VCaP (cell line): ENCODE data around the gene KRTAP4-16.
"Not testable (repeated sequence)": the region's sequence is repeated elsewhere in the genome, so short reads cannot be mapped to it uniquely, and the experiment has no call there.

Experiments used
- H3K27ac ChIP-seq: fragments of 450-650 bp; 2 replicates; pipeline ENCODE4 v1.5.1; 2017
- TF ChIP-seq, protein P1 (sequence below): fragments of 450-650 bp; conservative IDR thresholded peaks from 2 replicates; pipeline ENCODE4 v1.5.1; 2017; ENCODE audit warnings: mild to moderate bottlenecking, moderate library complexity

KRTAP4-16 gene

DNA sequence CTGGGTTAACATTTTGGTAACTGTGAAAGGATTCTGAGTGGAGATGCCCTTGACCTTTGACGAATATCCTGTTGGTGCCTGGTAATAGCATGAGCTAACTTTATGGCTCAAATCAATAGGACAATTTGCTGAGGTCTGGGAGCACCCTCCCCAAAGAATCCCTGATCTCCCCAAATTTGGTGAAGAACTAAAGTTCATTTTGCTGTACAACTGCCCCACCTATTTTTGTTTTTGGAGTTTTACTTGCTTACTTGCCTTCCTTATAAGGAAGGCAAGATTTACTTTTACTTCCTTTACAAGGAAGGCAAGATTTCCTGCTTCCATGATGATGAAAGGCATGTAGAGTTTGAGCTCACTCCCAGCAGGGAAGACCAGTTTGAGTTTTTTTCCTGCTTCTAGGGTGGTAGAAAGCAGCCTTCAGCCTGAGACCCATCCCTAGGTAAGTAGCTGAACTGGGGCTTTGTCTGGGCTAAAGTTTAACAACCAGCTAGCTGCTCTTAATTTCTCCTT, 6.0 kb upstream of the KRTAP4-16 start:
- TF ChIP-seq, protein P1, sequence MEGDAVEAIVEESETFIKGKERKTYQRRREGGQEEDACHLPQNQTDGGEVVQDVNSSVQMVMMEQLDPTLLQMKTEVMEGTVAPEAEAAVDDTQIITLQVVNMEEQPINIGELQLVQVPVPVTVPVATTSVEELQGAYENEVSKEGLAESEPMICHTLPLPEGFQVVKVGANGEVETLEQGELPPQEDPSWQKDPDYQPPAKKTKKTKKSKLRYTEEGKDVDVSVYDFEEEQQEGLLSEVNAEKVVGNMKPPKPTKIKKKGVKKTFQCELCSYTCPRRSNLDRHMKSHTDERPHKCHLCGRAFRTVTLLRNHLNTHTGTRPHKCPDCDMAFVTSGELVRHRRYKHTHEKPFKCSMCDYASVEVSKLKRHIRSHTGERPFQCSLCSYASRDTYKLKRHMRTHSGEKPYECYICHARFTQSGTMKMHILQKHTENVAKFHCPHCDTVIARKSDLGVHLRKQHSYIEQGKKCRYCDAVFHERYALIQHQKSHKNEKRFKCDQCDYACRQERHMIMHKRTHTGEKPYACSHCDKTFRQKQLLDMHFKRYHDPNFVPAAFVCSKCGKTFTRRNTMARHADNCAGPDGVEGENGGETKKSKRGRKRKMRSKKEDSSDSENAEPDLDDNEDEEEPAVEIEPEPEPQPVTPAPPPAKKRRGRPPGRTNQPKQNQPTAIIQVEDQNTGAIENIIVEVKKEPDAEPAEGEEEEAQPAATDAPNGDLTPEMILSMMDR, result no peak
- no peak overlapping the region for H3K27ac ChIP-seq

DNA sequence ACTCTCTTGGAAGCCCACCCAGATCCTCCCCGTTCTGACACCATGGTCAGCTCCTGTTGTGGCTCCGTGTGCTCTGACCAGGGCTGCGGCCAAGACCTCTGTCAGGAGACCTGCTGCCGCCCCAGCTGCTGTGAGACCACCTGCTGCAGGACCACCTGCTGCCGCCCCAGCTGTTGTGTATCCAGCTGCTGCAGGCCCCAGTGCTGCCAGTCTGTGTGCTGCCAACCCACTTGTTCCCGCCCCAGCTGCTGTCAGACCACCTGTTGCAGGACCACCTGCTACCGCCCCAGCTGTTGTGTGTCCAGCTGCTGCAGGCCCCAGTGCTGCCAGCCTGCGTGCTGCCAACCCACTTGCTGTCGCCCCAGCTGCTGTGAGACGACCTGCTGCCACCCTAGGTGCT, 3.3 kb upstream of the KRTAP4-16 start, which contains the start of gene KRTAP4-9:
KRTAP4-9 (plus strand) TSS at position 43 of the 400 bp plus-strand sequence; CDS start at position 43, 0 bp downstream.
- not testable (repeated sequence) for H3K27ac ChIP-seq

DNA sequence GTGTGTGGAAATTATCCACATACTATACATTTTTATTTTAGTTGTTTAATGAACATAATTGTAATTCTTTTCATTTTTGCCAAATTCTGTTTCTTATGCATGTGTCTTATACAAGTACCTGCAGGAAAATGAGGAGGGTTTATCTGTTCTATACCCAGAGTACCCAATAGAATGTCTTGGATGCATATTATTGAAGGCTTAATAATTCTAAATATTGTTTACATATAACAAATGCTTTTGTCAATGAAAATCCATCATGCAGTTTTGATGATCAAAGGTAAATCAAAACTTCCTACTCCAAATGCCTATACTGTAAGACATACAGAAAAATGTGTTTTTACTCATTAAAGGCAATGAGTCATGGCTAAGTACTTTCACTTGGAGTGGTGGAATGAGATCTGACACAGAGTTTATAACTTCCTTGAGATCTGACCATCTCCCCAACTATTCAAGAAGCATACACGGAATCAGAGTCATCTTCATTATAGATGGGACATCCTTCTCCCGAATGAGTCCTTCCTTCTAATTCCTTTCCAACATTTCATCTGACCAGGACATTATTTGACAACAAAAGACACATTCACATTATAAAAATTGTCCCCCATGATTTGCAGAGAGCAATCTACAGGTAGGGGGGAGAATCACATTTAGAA, 2.5 kb upstream of the KRTAP4-16 start:
- not testable (repeated sequence) for H3K27ac ChIP-seq

DNA sequence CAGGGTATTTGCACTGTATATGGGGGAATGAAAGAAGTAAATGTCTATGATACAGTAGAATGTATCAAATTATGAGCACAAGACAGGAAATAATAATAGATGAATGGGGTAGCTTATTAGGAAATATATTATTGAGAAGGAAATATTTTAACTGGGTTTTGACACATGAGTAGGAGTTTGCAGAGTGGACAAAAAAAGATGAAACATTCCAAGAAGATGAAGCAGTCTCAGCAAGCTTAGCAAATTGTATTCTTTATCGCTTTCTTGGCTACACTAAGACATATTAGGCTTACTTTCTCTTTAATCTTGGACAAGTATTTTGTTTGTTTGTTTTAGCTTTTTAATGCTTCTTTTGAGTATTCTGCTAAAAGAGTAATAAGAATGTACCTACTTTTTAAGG, 1.9 kb upstream of the KRTAP4-16 start:
- no peak overlapping the region for H3K27ac ChIP-seq
- TF ChIP-seq, protein P1, result no peak

DNA sequence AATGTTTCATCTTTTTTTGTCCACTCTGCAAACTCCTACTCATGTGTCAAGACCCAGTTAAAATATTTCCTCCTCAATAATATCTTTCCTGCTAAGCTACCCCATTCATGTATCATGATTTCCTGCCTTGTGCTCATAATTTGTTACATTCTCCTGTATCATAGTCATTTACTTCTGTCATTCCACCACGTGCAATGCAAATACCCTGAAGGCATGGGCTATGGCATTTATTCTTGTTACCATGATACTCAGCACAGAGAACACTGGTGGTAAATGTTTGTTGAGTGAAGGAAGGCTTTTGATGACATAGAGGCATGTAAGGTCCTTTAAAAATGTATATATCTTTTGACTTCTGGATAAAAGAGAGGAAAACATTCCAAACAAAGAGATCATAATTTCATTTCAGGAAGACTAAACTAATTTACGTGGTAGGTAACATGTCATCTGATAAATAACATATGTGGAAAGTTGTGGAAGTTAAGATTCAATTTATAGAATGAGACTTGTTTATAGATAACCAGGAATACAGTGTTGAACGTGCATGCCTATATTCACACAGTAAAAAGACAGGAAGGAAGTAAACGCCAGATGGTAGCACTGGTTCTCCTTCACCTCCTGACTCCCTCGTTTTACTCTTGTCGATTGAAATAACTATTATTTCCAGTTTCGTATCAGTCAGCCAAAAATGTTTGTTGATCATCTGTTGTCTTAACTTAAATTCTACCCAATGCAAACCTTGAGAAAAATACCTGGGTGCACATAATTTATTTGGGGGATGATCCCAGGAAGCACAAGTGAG, 2.1 kb downstream of the KRTAP4-16 start:
- not testable (repeated sequence) for H3K27ac ChIP-seq

DNA sequence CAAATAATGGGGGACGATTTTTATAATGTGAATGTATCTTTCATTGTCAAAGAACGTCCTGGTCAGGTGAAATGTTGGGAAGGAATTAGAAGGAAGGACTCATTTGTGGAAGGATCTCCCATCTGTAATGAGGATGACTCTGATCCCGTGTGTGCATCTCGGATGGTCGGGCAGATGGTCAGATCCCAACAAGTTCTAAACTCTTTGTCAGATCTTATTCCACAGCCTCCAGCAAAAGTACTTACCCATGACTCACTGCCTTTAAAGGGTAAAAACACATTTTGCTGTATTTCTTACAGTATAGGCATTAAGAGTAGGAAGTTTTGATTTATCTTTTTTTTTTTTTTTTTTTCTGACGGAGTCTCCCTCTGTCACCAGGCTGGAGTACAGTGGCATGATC, 3.5 kb downstream of the KRTAP4-16 start:
- no peak overlapping the region for H3K27ac ChIP-seq
- TF ChIP-seq, protein P1, result no peak

DNA sequence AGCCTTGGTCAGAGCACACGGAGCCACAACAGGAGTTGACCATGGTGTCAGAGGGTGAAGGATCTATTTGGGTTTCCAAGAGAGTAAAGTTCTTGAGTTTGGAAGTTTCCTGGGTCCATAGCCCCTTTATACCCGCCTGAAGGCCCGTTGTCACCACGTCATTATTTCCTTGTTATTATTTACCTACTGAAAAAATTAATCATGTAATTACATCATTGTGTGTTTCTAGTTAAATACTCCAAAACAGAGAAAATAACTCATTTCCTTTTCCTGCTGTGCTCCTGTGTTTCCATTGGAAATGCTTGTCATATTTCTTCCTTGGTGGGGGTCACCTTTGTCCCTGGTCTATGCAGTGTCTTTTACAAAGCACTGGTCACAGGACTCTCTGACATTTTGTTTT, 4.0 kb downstream of the KRTAP4-16 start, which contains the start of gene KRTAP4-8:
KRTAP4-8 (minus strand) TSS at position 101 of the 400 bp plus-strand sequence; CDS start at position 43, 58 bp downstream.
- no peak within 1 kb of the TSS for H3K27ac ChIP-seq
- TF ChIP-seq, protein P1, result no peak

DNA sequence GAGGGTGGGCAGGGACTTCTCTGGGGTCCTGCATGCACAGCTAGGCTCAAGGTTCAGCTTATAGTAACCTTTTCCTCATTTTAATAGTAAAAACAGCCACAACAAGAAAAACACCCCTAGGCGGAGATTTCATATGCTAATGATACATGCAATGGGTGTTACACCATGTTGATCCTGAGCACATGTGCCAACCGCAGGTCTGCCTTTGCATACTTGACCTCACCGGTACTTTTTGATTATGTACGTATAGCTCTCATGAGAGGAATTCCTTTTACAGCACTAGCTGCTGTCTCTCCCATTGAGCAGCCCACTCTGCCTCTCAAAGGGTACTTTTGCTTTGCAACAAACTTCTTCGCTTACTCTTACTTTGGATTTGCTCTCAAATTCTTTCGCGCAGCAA, 6.0 kb downstream of the KRTAP4-16 start:
- TF ChIP-seq, protein P1, result no peak
- no peak overlapping the region for H3K27ac ChIP-seq

DNA sequence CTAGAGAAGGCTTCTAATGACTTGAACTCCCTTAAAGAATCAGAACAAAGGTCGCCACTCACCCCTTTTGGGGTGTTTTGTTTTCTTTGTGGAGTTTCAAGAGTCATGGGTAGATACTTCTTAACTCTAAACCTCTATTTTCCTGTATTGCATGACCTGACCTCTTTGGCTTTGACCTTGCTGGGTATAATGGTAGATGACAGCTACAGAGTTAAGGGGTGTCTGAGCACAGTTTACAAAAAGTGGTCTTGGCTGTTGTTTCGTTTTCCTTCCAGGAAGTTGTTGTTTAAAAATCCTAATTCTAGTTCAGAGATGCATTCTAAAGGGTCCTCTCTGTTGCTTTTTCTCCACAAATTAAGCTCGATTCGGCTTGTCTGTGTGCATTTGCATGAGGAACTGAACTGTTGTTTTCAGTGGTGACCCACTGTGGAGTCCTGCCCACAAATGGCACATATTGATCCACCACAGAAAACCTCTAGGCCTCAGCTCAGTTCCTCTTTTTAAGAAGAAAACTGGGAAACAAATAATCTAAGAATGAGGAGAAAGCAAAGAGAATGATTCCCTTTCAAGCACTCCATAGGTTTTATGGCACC, 13.2 kb downstream of the KRTAP4-16 start:
- H3K27ac ChIP-seq, result not testable (repeated sequence)

DNA sequence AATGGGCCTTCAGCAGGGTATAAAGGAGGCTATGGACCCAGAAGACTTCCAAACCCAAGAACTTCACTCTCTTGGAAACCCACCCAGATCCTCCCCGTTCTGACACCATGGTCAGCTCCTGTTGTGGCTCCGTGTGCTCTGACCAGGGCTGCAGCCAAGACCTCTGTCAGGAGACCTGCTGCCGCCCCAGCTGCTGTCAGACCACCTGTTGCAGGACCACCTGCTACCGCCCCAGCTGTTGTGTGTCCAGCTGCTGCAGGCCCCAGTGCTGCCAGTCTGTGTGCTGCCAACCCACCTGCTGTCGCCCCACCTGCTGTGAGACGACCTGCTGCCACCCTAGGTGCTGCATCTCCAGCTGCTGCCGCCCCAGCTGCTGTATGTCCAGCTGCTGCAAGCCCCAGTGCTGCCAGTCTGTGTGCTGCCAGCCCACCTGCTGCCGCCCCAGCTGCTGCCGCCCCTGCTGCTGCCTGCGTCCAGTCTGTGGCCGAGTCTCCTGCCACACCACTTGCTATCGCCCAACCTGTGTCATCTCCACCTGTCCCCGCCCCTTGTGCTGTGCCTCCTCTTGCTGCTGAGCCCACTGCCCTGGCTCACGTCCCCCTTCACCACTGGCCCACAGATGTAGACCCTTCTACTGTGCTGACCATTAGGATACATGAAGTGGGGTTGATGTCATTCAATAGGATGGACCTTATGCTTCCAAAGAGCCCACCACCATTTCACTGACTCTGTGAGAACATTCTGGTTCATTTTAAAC, 17.7 kb downstream of the KRTAP4-16 start, which contains the start of gene KRTAP4-7:
KRTAP4-7 (plus strand) TSS at position 51 of the 757 bp plus-strand sequence; CDS start at position 108, 57 bp downstream.
- not testable (repeated sequence) for H3K27ac ChIP-seq

DNA sequence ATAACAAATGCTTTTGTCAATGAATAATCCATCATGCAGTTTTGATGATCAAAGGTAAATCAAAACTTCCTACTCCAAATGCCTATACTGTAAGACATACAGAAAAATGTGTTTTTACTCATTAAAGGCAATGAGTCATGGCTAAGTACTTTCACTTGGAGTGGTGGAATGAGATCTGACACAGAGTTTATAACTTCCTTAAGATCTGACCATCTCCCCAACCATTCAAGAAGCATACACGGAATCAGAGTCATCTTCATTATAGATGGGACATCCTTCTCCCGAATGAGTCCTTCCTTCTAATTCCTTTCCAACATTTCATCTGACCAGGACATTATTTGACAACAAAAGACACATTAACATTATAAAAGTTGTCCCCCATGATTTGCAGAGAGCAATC, 18.6 kb downstream of the KRTAP4-16 start:
- not testable (repeated sequence) for H3K27ac ChIP-seq
